ENCODE measurements around the gene CAMKV. TPM values are rescaled to one million over a fixed set of nuclear protein-coding genes. Genes with fewer than 3 reads are reported as not detected.
A peak's percentile ranks its signal among the peaks of the same experiment; 100 is the strongest.

The CAMKV gene
- total RNA-seq, 1 experiment from 2014 or later: 0.10 TPM

- Histone ChIP-seq H3K9ac (ENCODE audit: low read length) (peak overlapping the region; percentile 96), H3K79me2 (ENCODE audit: insufficient read depth, low read length) (peaks cover 83% of the 10 kb centered on the region), H4K20me1 (ENCODE audit: insufficient read depth) (no peaks in the 10 kb centered on the region), H2AFZ (ENCODE audit: low read depth, low read length, poor library complexity, severe bottlenecking) (no peak overlapping the region), H3K9me2 (ENCODE audit: insufficient read depth) (no peaks in the 10 kb centered on the region), H3K4me2 (ENCODE audit: low read length) (peak overlapping the region; percentile 97), H3K27me3 (ENCODE audit: insufficient read depth, low read length) (no peaks in the 10 kb centered on the region), H3K4me3 (replicated peaks in 1 of 2; ENCODE audit: low read depth in 1 of 2, low read length in 2 of 2) (peak overlapping the region; percentile 75 to 79), H3K27ac (ENCODE audit: low read depth, low read length) (peak overlapping the region; percentile 98), H3K9me3 (ENCODE audit: control insufficient read depth in 1 of 2, insufficient read depth in 1 of 2, low read depth in 1 of 2, low read length in 2 of 2) (no peaks in the 10 kb centered on the region), H3K36me3 (ENCODE audit: control insufficient read depth in 1 of 2, insufficient read depth in 2 of 2, low read length in 2 of 2) (peaks cover 15 to 24% of the 10 kb centered on the region in 2 experiments; a peak in 3 of 4 replicates), H3K4me1 (ENCODE audit: control insufficient read depth in 1 of 2, insufficient read depth in 2 of 2, low read length in 2 of 2) (peaks cover 64 to 85% of the 10 kb centered on the region in 2 experiments)
- intact Hi-C loops (cut with micrococcal nuclease): no loop called here
- ChIA-PET POLR2A (interaction anchor here (0.9 to 5.5 kb wide), 6 partner anchors 20 to 118 kb away, joined by 3 to 43 read pairs (median 4); partner anchors contain the start of genes INKA1 and MON1A), CTCF (interaction anchor here (1.4 kb wide), 2 partner anchors 60 to 98 kb away, joined by 4 to 6 read pairs; partner anchors contain the start of gene INKA1), RAD21 (ENCODE audit: low non-redundant PET in 1 of 2, low total read pairs in 2 of 2, uncharacterized antibody in 2 of 2, unreplicated experiment in 2 of 2) (interaction anchor here in 1 of 2 experiments (1.5 kb wide), 1 partner anchor 38 kb away, joined by 3 read pairs; the partner anchor contains the start of gene RBM6)
- DNase-seq (ENCODE audit: low read depth, low spot score): no peak
- TF ChIP-seq SP1 (IDR thresholded peaks at IDR 0.05; ENCODE audit: low read depth) (no peak), JUND (IDR thresholded peaks at IDR 0.05) (no peak), SRF (IDR thresholded peaks at IDR 0.05; ENCODE audit: low read depth) (no peak), RAD21 (IDR thresholded peaks at IDR 0.05; ENCODE audit: low read depth) (no peak), ATF3 (IDR thresholded peaks at IDR 0.05) (no peak), SIN3A (IDR thresholded peaks at IDR 0.05; ENCODE audit: low read depth) (no peak), EZH2 (IDR thresholded peaks at IDR 0.05) (no peak), TCF7L2 (IDR thresholded peaks at IDR 0.05; ENCODE audit: borderline replicate concordance, extremely low read depth, insufficient read depth, insufficient read length) (no peak), EZH2phosphoT487 (IDR thresholded peaks at IDR 0.05; ENCODE audit: borderline replicate concordance) (no peak), CBX3 (IDR thresholded peaks at IDR 0.05; ENCODE audit: low read depth) (no peak)
- BruUV-seq (replicated peaks): TSS peak; percentile 10
- no peak for ATAC-seq
Observed at GRCh38 chr3:49901366-49902339, 31.9 kb upstream of the CAMKV start.
